RWPE2 (cell line): Measurements from ENCODE around the gene PCCA.

Experiments
- ATAC-seq: fragments of 200-7000 bp; cut with Tn5 transposase; 3 replicates; pipeline ENCODE4 v1.9.1; 2021; ENCODE audit warnings: low read depth
- DNase-seq: peaks from one replicate; pipeline ENCODE4 v3.0.0-alpha.2; 2020; ENCODE audit warnings: low spot score
- H3K27ac ChIP-seq: fragments of 450-650 bp; 2 replicates; pipeline ENCODE4 v1.5.1; 2017; ENCODE audit warnings: mild to moderate bottlenecking; ENCODE audit not compliant: poor library complexity, severe bottlenecking
- H3K27me3 ChIP-seq: fragments of 250-450 bp; sonication (Bioruptor Pico); 2 replicates; pipeline ENCODE4 v1.5.1; 2021; ENCODE audit warnings: mild to moderate bottlenecking, moderate library complexity; ENCODE audit not compliant: insufficient read depth, poor library complexity, severe bottlenecking
- H3K36me3 ChIP-seq: fragments of 250-450 bp; sonication (Bioruptor Pico); 2 replicates; pipeline ENCODE4 v1.5.1; 2020; ENCODE audit warnings: low read depth, mild to moderate bottlenecking, moderate library complexity
- H3K4me1 ChIP-seq: fragments of 250-450 bp; sonication (Bioruptor Pico); 2 replicates; pipeline ENCODE4 v1.5.1; 2021; ENCODE audit warnings: mild to moderate bottlenecking, moderate library complexity; ENCODE audit not compliant: insufficient read depth, poor library complexity, severe bottlenecking
- H3K4me3 ChIP-seq: fragments of 250-450 bp; sonication (Bioruptor Pico); 2 replicates; pipeline ENCODE4 v1.5.1; 2021; ENCODE audit warnings: mild to moderate bottlenecking, moderate library complexity; ENCODE audit not compliant: severe bottlenecking
- H3K9me3 ChIP-seq: fragments of 250-450 bp; sonication (Bioruptor Pico); 2 replicates; pipeline ENCODE4 v1.5.1; 2021; ENCODE audit warnings: mild to moderate bottlenecking, moderate library complexity; ENCODE audit not compliant: severe bottlenecking
- TF ChIP-seq, protein P1 (sequence below): fragments of 450-650 bp; IDR thresholded peaks from one replicate; pipeline ENCODE4 v1.5.1; 2017; ENCODE audit warnings: mild to moderate bottlenecking, moderate library complexity; ENCODE audit not compliant: poor library complexity, severe bottlenecking

The PCCA gene

DNA sequence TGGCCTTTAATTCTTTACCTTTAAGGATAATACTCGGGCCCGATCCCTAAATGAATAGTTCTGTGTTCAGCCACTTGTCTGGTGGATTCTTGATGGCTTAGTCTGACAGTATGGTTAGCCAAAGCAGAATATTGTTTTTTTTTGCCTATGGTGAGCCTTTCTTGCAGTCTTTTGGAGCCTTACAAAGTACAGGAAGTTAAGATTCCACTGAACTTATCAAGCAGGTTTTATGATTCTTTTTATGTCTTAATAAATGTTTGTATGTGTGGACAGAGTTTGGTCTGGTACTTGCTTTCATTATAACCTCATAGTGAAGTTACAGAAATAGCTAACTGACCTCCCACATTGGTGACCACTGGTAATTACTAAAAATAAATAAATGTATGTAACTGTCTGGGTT, 17.1 kb downstream of the PCCA start:
- H3K36me3 ChIP-seq = peaks cover 8% of the 10 kb centered on the region; the same call in 1 of the 2 replicates
- no peak overlapping the region for H3K4me3 ChIP-seq
- H3K27ac ChIP-seq = no peak overlapping the region
- no peaks in the 10 kb centered on the region for H3K27me3 ChIP-seq
- ATAC-seq (no peak), DNase-seq (no peak)
- peaks cover 11% of the 10 kb centered on the region for H3K4me1 ChIP-seq
- TF ChIP-seq, protein P1, sequence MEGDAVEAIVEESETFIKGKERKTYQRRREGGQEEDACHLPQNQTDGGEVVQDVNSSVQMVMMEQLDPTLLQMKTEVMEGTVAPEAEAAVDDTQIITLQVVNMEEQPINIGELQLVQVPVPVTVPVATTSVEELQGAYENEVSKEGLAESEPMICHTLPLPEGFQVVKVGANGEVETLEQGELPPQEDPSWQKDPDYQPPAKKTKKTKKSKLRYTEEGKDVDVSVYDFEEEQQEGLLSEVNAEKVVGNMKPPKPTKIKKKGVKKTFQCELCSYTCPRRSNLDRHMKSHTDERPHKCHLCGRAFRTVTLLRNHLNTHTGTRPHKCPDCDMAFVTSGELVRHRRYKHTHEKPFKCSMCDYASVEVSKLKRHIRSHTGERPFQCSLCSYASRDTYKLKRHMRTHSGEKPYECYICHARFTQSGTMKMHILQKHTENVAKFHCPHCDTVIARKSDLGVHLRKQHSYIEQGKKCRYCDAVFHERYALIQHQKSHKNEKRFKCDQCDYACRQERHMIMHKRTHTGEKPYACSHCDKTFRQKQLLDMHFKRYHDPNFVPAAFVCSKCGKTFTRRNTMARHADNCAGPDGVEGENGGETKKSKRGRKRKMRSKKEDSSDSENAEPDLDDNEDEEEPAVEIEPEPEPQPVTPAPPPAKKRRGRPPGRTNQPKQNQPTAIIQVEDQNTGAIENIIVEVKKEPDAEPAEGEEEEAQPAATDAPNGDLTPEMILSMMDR = no peak
- no peaks in the 10 kb centered on the region for H3K9me3 ChIP-seq

DNA sequence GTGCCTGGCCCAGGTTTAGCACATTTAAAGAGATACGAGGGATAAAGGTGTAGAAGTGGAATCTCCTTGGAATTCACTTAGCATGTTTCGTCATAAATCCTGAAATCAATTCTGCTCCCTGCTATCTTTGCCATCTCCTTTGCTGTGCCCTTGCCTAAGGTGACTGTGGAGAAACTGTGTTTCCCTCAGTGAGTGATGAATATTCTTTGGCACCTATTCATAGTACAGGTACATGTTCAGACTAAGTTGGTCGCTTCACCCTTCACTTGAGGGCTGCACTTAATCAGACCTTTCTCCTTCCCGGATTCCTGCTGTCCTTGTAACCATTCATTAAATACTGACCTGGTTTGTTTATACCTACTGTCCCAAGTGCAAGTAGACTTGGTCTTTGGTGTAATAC, 17.8 kb downstream of the PCCA start:
- no peaks in the 10 kb centered on the region for H3K9me3 ChIP-seq
- H3K4me1 ChIP-seq = peaks cover 8% of the 10 kb centered on the region
- peak; percentile 46; the same call in 2 of the 3 replicates for ATAC-seq
- no peaks in the 10 kb centered on the region for H3K27me3 ChIP-seq
- peaks cover 10% of the 10 kb centered on the region for H3K36me3 ChIP-seq
- TF ChIP-seq, protein P1 = no peak
- no peak for DNase-seq
- no peak overlapping the region for H3K27ac ChIP-seq
- no peak overlapping the region for H3K4me3 ChIP-seq

DNA sequence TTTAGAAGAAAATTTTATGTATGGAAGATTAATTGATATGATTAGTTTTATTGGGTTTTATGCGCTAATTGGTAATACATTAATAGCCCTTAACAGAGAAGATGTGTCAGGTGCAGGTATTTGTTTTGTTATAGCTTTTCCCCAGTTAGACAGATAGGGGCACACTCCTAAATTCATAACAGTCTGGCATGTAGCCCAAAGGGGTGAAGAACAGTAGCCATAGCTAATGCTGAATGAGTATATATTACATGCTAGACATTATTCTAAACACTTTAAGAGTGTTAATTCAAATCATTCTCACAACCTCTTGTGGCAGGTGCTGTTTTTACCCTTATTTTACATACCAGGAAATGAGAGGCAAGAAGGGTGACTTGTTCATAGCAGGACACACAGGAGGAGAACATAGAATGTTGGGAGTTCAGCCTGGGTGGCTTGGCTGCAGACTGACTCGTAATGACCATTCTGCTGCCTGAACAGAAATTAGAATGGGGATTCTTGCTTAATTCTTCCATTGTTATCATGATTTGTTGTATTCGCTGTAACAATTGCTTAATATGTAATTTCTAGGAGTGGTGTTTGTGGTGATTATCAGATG, 20.1 kb downstream of the PCCA start:
- DNase-seq = no peak
- Histone ChIP-seq H3K4me1 (peaks cover 8% of the 10 kb centered on the region), H3K36me3 (peaks cover 21% of the 10 kb centered on the region), H3K9me3 (no peaks in the 10 kb centered on the region), H3K27ac (no peak overlapping the region), H3K4me3 (no peak overlapping the region), H3K27me3 (no peaks in the 10 kb centered on the region)
- ATAC-seq = peak; percentile 25; the same call in 1 of the 3 replicates
- TF ChIP-seq, protein P1 = no peak

DNA sequence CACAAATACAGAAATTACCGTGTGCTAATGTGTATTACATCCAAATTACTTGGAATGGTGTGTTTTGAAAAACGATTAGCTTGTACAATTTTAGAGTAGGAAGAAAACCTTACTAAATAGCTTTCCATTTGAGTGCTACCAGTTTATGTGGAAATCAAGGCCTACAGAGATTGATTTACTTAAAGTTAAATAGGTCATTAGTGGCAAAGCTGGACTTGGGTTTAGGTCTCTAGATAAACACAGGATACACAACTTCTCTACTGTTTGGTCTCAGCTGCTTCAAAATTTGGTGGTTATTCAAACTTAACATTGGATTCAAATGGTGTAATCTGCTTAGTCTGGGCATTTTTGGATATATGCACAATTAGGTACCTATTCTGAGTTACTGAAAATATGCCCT, 21.4 kb downstream of the PCCA start:
- peaks cover 8% of the 10 kb centered on the region for H3K4me1 ChIP-seq
- no peak for DNase-seq
- H3K27me3 ChIP-seq = no peaks in the 10 kb centered on the region
- ATAC-seq = no peak
- H3K27ac ChIP-seq = no peak overlapping the region
- no peak overlapping the region for H3K4me3 ChIP-seq
- TF ChIP-seq, protein P1 = no peak
- H3K36me3 ChIP-seq = peaks cover 24% of the 10 kb centered on the region
- H3K9me3 ChIP-seq = no peaks in the 10 kb centered on the region

DNA sequence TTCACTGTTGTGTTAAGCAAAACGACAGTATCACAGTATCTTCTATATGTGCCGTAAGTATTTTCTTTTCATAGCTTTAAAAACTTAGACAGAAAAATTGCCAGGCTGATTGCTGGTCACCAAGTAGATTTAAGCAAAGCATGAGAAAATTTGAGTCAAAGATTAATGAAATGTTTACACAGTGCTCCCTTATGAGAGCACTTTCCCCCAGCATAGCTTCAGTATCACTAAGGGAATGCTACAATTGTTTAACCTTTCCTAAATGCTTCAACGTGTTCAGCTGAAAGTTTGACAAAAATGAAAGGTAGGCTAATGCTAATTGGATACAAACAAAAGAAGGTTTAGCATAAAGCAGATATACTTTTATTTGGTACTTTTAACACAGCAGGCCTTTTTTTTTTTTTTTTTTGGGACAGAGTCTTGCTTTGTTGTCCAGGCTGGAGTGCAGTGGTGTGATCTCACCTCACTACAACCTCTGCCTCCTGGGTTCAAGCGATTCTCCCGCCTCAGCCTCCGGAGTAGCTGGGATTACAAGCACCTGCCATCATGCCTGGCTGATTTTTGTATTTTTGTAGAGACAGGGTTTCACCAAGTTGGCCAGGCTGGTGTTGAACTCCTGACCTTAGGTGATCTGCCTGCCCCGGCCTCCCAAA, 23.4 kb downstream of the PCCA start:
- ATAC-seq = no peak

More for the DNA sequence above, 23.4 kb downstream of the PCCA start:
- H3K4me1 ChIP-seq = no peaks in the 10 kb centered on the region
- no peak overlapping the region for H3K4me3 ChIP-seq
- no peak overlapping the region for H3K27ac ChIP-seq
- H3K27me3 ChIP-seq = no peaks in the 10 kb centered on the region
- no peaks in the 10 kb centered on the region for H3K9me3 ChIP-seq
- DNase-seq = no peak
- H3K36me3 ChIP-seq = peaks cover 24% of the 10 kb centered on the region
- TF ChIP-seq, protein P1 = no peak
